Measurements from ENCODE around the gene ASIC1. TPM values are rescaled to one million over a fixed set of nuclear protein-coding genes. Genes with fewer than 3 reads are reported as not detected.

ASIC1 gene
- 5.4 and 5.9 TPM in 2 replicates for total RNA-seq

GRCh38 chr12:50057000-50057841, at the start of gene ASIC1:
ASIC1 (plus strand) TSS chr12:50057596; CDS start chr12:50058767, 1,171 bp downstream.

GRCh38 chr12:50025187-50026059, 32.0 kb upstream of the ASIC1 start, which contains the start of gene RACGAP1:
RACGAP1 (minus strand) TSS chr12:50025494; CDS start chr12:50016715, 8,779 bp downstream.

GRCh38 chr12:50084775-50085614, 27.6 kb downstream of the ASIC1 start, which contains the start of gene SMARCD1:
SMARCD1 (plus strand) TSS chr12:50085342; CDS start chr12:50085370, 28 bp downstream.

GRCh38 chr12:50103767-50104321, 46.4 kb downstream of the ASIC1 start, which contains the start of gene GPD1:
GPD1 (plus strand) TSS chr12:50104008; CDS start chr12:50104051, 43 bp downstream.

GRCh38 chr12:50111693-50112455, 54.5 kb downstream of the ASIC1 start, which contains the start of gene COX14:
COX14 (plus strand) TSS chr12:50112236; CDS start chr12:50120044, 7,808 bp downstream.

Other genes starting within 250 kb of the ASIC1 start
- 12.6 and 16.8 TPM in 2 replicates for gene NCKAP5L, start 229.2 kb upstream of the ASIC1 start, total RNA-seq
- gene BCDIN3D, start 214.5 kb upstream of the ASIC1 start, total RNA-seq = 1.6 and 2.8 TPM in 2 replicates
- gene FAIM2, start 153.7 kb upstream of the ASIC1 start, total RNA-seq = not detected in 2 replicates
- gene AQP2, start 106.9 kb upstream of the ASIC1 start, total RNA-seq = not detected in 2 replicates
- 1.2 and 3.7 TPM in 2 replicates for gene AQP5, start 95.7 kb upstream of the ASIC1 start, total RNA-seq
- gene AQP6, start 84.6 kb upstream of the ASIC1 start, total RNA-seq = 0.14 TPM in 1 of 2 replicates, not detected in the other
- gene RACGAP1, start 32.1 kb upstream of the ASIC1 start, total RNA-seq = 54.8 and 57.2 TPM in 2 replicates
- gene SMARCD1, start 27.7 kb downstream of the ASIC1 start, total RNA-seq = 41.6 and 74.7 TPM in 2 replicates
- gene GPD1, start 46.4 kb downstream of the ASIC1 start, total RNA-seq = 0.14 TPM in 1 of 2 replicates, not detected in the other
- gene COX14, start 54.6 kb downstream of the ASIC1 start, total RNA-seq = 57.8 and 64.6 TPM in 2 replicates
- gene CERS5, start 109.8 kb downstream of the ASIC1 start, total RNA-seq = 22.3 and 53.7 TPM in 2 replicates
- gene LIMA1, start 225.9 kb downstream of the ASIC1 start, total RNA-seq = 105 and 116 TPM in 2 replicates